ENCODE measurements around the gene P2RY6. TPM values are rescaled to one million over a fixed set of nuclear protein-coding genes. Genes with fewer than 3 reads are reported as not detected.

Gene P2RY6
- total and polyA plus RNA-seq, 2 donors from 2014 or later: 6.7 to 17.9 TPM

- TF ChIP-seq CTCF (IDR thresholded peaks at IDR 0.05; ENCODE audit: borderline replicate concordance, extremely low read depth, insufficient read depth): no peak
- peaks cover 0 to 5% (median 3%) of the 10 kb centered on the region in 3 donors for H3K36me3 ChIP-seq (ENCODE audit: control insufficient read depth in 2 of 3, insufficient read depth in 3 of 3, low read length in 3 of 3)
- H3K27ac ChIP-seq (ENCODE audit: low read depth in 2 of 2, low read length in 2 of 2): peak overlapping the region; percentile 65 to 91
- intact Hi-C loops (cut with DNase I): no loop called here
- H3K4me1 ChIP-seq (ENCODE audit: control insufficient read depth in 2 of 3, insufficient read depth in 2 of 3, low read depth in 1 of 3, low read length in 3 of 3): peaks cover 9 to 84% (median 40%) of the 10 kb centered on the region in 3 donors
- H3K9me3 ChIP-seq (ENCODE audit: control insufficient read depth in 2 of 3, insufficient read depth in 1 of 3, low read length in 3 of 3): no peaks in the 10 kb centered on the region
- no peak overlapping the region for H3K4me3 ChIP-seq (ENCODE audit: low read length in 3 of 3)
- peak overlapping the region in 2 of 3 donors; percentile 37 to 74 for H3K9ac ChIP-seq (ENCODE audit: low read length in 3 of 3)
- no peaks in the 10 kb centered on the region for H3K27me3 ChIP-seq (ENCODE audit: control insufficient read depth, insufficient read depth, low read length)
- FAIRE-seq (no peak), DNase-seq (no peak)
Observed at GRCh38 chr11:73324116-73324515, 52.0 kb downstream of the P2RY6 start.

DNA sequence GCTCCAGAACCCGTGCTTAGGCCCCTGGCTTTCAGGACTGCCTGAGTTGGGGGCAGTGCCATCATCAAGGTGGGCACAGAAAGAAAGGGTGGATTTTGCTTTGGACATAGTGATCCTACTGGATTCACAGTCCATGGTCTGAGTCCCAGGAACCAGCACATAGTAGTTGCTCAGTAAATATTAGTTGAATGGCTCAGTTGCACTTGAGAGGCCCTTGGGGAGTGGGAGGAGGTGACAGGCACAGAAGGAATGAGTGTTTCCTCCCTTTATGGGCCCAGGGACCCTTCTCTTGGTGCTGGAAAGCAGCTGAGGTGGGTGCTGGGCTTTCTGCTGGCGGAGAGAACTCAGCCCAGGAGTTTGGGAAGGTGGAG, 52.5 kb downstream of the P2RY6 start:
- peaks cover 0 to 5% (median 3%) of the 10 kb centered on the region in 3 donors for H3K36me3 ChIP-seq (ENCODE audit: control insufficient read depth in 2 of 3, insufficient read depth in 3 of 3, low read length in 3 of 3)
- no peak overlapping the region for H3K4me3 ChIP-seq (ENCODE audit: low read length in 3 of 3)
- H3K9me3 ChIP-seq (ENCODE audit: control insufficient read depth in 2 of 3, insufficient read depth in 1 of 3, low read length in 3 of 3): no peaks in the 10 kb centered on the region
- H3K27me3 ChIP-seq (ENCODE audit: control insufficient read depth, insufficient read depth, low read length): no peaks in the 10 kb centered on the region
- DNase-seq (no peak), FAIRE-seq (no peak)
- H3K27ac ChIP-seq (ENCODE audit: low read depth in 2 of 2, low read length in 2 of 2): peak overlapping the region; percentile 65 to 91
- peak overlapping the region in 1 of 3 donors; percentile 52 for H3K9ac ChIP-seq (ENCODE audit: low read length in 3 of 3)
- H3K4me1 ChIP-seq (ENCODE audit: control insufficient read depth in 2 of 3, insufficient read depth in 2 of 3, low read depth in 1 of 3, low read length in 3 of 3): peaks cover 9 to 81% (median 39%) of the 10 kb centered on the region in 3 donors
- intact Hi-C loops (cut with DNase I): no loop called here
- TF ChIP-seq CTCF (IDR thresholded peaks at IDR 0.05; ENCODE audit: borderline replicate concordance, extremely low read depth, insufficient read depth): no peak

GRCh38 chr11:73325036-73325981, 53.2 kb downstream of the P2RY6 start:
- Histone ChIP-seq H3K36me3 (ENCODE audit: control insufficient read depth in 2 of 3, insufficient read depth in 3 of 3, low read length in 3 of 3) (peaks cover 0 to 5% (median 3%) of the 10 kb centered on the region in 3 donors), H3K27me3 (ENCODE audit: control insufficient read depth, insufficient read depth, low read length) (no peaks in the 10 kb centered on the region), H3K4me3 (ENCODE audit: low read length in 3 of 3) (no peak overlapping the region), H3K9ac (ENCODE audit: low read length in 3 of 3) (peak overlapping the region in 1 of 3 donors; percentile 52), H3K9me3 (ENCODE audit: control insufficient read depth in 2 of 3, insufficient read depth in 1 of 3, low read length in 3 of 3) (no peaks in the 10 kb centered on the region), H3K27ac (ENCODE audit: low read depth in 2 of 2, low read length in 2 of 2) (peak overlapping the region; percentile 65 to 91), H3K4me1 (ENCODE audit: control insufficient read depth in 2 of 3, insufficient read depth in 2 of 3, low read depth in 1 of 3, low read length in 3 of 3) (peaks cover 10 to 82% (median 45%) of the 10 kb centered on the region in 3 donors)
- intact Hi-C loops (cut with DNase I): no loop called here
- TF ChIP-seq CTCF (IDR thresholded peaks at IDR 0.05; ENCODE audit: borderline replicate concordance, extremely low read depth, insufficient read depth): no peak
- FAIRE-seq (no peak), DNase-seq (peak in 1 of 5 donors; percentile 93)

All from kidney (tissue), 14 donors.